Hippocampal formation (tissue), 2 donors: ENCODE results near the gene DISP2.

Experiments used
- DNase-seq, 2 donors: peaks; one replicate each; lab custom pipeline; 2025; lab: John Stamatoyannopoulos, UW

The DISP2 gene

DNA sequence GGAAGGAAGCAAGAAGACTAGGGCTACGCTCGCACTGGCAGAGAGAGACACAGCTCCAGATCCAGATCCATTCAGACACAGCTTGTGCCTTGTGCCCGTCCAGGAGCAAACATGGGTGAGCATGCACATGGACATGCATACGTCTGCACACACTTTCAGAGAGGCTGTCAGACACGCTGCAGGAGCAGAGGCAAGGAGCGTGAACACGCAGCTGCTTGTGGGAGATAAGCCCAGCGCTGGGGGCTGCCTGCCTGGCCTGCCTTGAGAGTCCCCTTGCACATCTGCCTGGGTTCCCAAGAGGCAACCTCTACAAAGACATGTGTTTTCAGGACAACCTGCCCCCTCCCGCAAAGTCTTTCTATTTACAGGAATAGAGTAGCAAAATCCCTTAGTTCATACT, 69.2 kb downstream of the DISP2 start:
- no peak for DNase-seq

DNA sequence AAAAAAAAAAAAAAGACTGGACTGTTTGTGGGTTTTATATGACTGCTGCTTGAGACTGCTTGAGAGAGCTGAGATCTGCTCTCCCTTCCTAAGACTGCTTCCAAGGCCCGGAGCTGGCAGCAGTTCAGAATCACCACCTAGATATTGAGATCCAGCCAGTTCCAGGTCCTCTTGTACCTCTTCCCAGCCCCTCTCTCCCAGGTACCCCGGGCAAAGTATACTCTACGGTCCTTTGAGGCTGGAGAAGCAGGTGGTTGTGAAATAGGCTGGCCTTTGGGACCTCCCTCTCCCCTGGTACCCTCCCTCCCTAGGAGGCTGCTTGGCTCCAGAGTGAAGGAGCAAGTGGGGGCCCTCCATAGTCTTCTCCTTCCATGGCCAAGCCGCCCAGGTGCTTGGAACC, 70.2 kb downstream of the DISP2 start:
- no peak for DNase-seq
